ENCODE measurements around the gene DPP6.
"Not testable (repeated sequence)": the region's sequence is repeated elsewhere in the genome, so short reads cannot be mapped to it uniquely, and the experiment has no call there.

Gene DPP6

DNA sequence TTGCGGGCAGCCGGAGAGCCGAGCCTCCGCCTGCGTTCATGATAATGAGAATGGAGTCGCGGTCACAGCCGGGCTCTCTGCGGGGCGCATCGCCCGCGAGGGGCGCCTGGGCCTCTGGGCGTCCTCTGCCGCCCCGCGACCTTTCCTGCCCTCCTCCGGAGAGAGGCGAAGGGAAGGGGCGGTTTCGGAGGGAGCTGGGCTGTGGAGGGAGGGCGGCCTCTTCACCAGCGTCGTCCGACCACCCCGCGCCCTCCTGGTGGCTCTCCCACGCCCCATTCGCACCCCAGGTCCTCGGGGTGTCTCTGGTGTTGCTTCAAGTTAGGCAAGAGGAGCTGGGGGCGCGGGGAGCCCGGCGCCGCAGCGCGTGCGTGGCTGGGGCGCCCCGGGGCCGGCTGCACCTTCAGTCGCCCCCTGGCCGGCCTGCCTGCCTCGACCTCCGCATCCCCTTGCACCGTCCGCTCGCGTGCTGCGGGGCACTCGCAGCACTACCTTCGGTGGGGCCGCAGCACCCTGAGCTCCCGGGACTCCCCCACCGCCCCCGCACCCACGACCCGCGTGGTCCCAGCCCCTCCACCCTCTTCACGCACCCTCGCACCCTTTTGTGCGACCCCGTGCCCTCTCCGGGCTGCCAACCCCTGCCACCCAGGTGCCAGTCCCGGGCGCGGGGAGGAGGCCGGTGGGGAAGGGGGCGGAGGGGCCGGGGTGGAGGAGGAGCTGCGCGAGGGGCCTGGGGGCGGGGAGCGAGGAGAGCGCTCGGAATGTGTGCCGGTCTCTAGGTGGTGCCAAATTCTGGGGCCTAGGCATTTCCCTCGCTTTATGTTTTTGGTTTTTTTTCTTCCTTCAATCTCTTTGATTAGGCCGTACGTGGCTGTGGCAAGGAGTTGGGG is at the start of gene DPP6:
Gene DPP6 (plus strand): TSS at position 756 of the 887 bp plus-strand sequence.
- DNase-seq (ENCODE audit: low read depth in 2 of 2), result not testable (repeated sequence)

DNA sequence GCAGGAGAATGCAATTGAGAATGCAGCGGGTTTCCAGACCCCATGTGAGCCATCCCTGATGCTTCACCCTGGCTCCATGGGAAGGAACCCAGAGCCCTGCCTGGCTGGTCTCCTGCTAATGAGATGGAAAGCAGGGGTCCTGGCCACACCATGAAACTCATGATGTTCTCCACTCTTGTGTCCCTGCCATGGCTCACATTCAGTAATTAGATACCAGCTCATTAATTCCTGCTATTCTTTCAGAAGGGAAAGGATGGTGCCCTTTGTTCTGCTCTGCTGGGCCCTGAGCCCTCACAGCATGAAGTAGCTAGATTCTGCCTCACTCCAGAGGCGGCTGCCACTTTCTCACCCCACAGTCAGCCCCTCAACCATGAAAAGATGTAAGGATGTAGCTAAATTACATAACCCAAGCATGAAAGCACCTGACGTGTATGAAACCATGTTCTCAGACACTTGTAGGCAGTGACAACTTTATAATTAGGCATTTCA is 42.7 kb upstream of the DPP6 start:
- not testable (repeated sequence) for DNase-seq (ENCODE audit: low read depth in 2 of 2)

DNA sequence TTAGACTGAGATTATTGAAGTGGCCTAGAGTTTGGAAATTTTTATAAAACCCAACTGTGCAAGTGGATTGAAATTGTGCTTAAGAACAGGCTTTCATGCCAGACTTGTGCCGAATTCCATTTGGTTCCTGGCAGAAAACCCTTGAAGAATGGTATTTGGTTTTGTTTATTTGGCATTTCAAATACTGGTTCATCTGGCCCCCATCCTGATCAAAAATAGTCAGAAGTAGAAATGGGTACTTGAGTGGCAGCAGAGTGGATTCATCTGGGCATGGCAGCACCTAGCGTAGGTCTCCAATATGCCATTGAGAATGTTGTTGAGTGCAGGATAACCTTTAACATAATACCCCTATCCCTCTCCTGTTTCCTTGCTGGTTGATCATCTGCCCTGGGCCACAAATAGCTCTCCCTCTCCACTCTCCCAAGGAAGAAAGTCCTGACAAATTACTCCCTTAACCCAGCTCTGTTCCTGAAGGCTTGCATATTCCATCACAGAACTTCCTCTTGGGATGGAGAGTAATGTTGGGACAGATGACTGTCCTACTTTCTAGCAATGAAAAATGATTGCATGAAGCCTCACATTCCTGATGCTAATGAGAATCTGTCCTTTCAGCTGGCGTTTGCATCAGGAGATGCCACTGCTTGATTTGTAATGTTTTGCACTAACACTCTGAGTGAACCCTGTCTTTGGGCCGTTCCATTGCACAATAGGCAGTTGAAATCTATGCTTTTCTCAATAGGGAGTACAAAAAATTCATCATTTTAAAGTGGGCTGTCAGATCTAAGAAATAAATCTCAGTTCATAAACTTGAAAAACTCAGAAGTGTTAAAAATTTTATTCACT is 41.3 kb upstream of the DPP6 start:
- DNase-seq (ENCODE audit: low read depth in 2 of 2), result not testable (repeated sequence)

DNA sequence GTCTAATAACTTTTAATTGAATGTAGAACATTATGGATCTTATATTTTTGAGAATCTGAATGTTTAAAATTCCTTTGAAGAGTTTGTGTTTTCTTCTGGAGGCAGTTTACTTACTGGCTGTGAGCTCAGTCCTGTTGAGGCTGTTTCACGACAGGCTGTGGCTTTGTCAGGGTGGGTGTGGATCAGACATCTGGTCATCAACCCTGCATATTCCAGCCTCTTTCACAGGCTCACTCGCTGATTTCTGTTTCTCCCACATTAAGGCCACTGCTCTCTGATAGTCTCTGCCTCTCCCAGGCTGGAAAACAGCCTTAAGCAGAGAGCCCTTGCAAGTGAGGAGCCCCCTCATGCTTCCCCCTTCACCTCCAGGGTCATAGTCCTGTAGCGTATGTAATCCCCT is 39.4 kb upstream of the DPP6 start:
- DNase-seq (ENCODE audit: low read depth in 2 of 2), result not testable (repeated sequence)

DNA sequence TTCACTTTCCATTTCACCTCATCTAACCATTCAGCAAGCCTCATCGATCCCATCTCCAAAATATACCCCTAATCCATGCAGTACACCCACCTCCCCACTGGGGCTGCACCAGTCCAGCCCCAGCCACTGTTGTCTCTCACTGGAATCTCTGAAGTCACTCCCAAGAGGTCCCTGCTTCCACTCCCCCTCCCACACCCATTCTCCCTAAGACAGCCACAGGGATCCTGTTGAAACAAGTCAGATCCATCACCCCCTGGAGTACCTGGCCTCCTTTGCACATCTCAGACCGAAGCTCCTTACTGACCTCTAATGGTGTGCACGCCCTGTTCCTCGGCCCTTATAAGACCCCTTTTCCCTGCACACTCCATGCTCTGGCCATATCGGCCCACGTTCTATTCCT is 36.6 kb upstream of the DPP6 start:
- not testable (repeated sequence) for DNase-seq (ENCODE audit: low read depth in 2 of 2)

DNA sequence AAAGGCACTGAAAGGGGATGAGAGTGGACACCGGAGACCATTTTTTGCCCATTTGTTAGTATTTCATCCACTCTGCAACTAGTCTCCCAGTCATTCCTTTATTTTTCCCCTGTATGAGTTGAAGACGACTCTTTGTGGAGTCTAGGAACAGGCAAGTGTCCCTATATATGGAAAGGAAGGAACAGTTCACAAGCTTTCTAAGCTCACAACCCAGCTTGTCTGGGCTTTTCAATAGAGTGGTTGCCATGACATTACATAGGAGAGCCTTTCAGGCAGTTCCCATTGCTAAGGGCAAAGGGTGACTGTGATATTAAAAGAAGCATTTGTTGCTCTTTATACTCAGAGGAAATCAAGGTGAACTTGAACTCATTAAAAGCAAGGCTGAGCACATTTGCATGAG is 33.8 kb upstream of the DPP6 start:
- not testable (repeated sequence) for DNase-seq (ENCODE audit: low read depth in 2 of 2)

DNA sequence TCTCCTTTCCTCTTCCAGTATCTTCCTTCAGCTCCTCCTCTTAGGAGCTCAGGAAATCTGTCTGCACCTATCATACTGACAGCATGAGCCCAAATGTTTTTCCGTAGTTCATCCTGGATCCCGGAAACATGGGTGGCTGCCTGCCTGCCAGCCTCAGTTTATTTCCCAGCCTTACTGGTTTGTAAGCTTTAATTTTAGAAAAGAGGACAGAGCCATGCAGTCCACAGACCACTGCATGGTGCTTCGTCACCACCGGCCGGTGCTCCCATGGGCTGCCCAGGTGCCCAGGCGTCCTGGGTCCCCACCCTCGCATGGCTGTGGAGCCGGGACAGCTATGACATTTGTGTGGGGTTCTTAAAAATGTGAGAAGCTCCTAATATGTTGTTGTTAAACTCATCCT is 24.4 kb upstream of the DPP6 start:
- DNase-seq (ENCODE audit: low read depth in 2 of 2), result not testable (repeated sequence)

DNA sequence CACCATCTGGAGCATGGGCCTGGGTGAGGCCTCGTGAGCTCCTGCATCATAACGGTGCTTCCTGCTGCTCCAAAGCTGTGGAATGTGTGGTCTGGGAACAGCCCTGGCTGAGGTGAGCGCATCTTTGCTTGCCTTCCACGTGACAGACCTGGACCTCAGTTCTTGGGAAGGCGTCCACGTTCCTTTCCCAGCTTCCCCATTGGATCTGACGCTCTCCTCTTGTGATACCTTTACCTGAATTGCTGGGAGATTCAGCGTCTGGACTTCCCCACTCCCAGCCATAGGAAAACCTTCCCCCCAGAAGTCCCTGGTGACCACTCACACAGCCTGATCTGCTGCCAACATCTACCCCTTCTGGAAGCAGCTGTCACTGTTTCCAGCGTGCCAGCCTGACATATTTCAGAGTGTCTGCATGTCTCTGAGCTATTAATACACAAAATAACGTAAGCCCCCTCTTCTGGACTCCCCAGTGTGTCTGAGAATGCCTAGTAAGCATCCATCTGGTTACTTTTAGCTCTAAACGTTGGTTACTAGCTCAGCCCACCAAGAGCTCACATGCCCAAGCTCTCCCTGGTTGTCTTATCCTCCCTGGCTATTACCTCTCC is 21.6 kb upstream of the DPP6 start:
- not testable (repeated sequence) for DNase-seq (ENCODE audit: low read depth in 2 of 2)

DNA sequence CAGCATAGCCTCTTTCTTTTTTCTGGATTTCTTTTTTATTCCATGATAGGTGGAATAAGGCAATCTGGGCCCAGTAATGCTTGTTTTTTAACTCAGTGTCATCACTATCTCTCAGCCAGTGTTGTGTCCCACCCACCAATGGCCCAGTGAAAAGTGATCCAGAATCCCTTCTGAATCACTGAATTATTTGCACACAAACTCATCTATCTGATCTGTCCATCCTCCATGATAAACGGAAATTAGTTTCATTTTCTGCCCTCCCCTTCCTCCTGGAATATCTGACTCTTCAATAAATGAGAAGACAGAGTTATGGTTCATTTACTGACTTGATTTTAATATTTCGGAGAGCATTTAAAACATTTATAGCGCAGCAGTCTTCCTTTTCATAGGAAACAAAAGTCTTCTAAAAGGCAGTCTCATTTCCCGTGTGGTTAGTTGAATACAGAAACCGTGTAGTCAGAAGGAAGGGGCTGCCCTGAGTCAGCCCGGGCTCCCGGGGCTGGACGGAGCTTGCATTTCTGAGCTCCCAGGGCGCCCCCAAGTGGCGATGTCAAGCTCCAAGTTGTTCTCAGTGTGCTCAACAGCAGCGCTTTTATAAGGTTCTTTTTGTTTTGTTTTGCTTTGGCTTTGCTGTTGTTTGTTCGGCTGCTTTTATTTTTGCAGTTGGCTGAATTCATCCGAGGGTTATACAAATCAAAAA is 12.6 kb upstream of the DPP6 start:
- peak in 1 of 2 donors; percentile 3 for DNase-seq (ENCODE audit: low read depth in 2 of 2)

DNA sequence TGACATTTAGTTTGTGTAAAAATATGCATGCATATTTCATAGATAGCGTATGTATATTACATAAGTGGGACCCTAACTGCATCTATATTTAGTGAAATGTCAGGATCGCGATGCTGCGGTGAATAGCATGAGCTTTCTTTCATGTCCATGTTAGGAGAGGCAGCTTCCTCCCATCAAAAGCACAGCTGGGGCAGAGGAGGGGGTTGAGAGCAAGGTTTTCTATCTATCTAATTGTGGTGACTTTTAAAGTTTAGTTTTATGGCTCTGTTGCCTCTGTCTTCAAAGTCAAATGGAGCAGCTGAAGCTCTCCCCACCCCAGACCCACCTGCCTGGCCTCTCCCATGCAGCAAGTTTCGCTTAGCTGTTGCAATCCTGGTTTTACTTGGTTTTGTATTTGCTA is 1.8 kb upstream of the DPP6 start:
- not testable (repeated sequence) for DNase-seq (ENCODE audit: low read depth in 2 of 2)

DNA sequence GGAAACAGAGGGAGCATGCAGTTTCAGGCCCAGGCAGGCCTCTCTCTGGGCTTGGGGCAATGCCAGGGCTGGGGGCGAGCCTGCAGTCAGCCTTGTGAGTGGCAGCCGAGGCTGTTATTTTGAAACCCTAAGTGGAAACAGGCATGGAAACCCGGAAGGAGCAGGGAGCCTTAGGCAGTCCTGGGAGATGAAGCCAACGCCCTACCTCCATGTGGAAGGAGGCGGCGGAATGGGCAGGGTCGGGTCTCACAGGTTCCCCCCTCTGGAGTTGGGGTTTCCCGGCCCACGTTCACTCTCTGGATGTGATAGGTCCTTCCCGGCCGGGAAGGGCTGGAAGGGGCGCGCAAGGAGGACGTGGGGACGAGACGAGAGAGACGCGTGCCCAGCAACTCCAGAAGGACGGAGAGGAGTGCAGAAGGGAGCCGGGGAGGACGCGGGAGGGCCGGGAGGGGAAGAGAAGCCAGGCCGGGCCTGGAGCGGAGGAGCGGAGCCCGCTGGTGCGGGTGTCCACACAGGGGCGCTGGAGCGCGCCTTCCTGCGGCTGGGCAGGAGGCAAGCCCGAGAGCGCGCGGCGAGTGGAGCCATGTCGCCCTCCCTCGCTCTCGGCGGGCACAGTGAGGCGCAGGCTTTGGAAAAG is 1.1 kb upstream of the DPP6 start:
- DNase-seq (ENCODE audit: low read depth in 2 of 2), result not testable (repeated sequence)

DNA sequence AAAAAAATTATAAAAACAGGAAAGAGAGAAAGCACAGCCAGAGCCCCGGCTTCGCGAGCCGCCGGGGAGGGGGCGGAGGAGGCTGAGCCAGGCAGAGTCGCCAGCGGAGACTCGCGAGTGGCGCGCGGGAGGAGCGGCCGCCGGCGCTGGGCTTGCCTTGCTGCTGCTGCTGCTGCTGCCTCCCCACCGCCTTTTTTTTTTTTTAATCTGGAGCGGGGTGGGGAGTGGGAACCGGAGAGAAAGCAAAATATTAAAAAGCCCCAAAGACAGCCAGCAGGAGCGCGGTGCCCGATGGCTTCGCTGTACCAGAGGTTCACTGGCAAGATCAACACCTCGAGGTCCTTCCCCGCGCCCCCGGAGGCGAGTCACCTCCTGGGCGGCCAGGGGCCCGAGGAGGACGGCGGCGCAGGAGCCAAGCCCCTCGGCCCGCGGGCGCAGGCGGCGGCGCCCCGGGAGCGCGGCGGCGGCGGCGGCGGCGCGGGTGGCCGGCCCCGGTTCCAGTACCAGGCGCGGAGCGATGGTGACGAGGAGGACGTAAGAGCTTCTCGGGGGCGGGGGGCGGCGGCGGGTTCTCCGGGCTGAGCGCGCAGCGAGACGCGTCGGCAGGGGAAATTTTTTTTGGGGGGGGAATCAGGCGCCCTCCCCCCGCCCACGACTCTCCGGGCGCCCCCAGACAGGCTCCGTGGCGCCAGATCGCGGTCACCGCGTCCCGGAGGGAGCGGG is 493 bp downstream of the DPP6 start:
- DNase-seq (ENCODE audit: low read depth in 2 of 2), result not testable (repeated sequence)

DNA sequence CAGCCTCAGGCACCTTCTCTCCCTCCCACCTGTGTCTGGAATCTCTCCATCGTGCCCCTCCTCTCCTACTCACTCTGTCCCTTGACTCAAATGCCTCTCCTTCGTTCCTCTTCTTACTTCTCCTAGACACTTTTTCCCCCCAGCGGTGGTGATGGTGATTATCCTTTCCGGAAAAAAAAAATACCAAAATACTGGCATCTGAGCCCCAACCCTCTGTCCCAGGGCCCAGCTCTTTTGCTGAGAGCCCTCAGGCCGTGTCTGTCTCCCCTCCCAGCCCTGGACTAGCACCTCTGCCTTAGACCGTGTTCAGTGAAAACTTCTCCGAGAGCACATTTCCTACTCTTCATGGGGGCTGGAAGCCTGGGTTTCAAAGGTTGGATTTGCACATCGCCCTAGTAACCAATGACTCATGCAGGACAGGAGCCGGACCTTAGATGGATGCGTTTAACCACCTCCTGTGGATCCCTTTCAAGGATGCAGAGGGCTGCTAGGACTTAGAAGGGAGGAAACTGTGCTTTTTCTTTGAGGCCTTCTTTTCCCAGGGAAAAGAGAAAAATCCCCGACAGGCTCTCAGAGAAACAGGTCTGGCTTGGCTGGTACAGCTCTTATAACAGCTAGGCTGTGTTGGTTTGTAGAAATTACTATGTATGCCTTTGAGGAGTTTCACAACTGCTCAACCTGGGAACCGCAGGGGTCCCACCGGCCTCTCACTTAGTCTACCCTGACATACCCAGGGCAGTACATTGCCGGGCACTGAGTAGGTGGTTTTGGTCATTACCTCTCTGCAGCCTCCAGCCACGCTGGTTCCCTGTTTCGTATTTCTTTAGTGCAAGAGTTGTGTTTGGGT is 1.5 kb downstream of the DPP6 start:
- DNase-seq (ENCODE audit: low read depth in 2 of 2), result not testable (repeated sequence)

DNA sequence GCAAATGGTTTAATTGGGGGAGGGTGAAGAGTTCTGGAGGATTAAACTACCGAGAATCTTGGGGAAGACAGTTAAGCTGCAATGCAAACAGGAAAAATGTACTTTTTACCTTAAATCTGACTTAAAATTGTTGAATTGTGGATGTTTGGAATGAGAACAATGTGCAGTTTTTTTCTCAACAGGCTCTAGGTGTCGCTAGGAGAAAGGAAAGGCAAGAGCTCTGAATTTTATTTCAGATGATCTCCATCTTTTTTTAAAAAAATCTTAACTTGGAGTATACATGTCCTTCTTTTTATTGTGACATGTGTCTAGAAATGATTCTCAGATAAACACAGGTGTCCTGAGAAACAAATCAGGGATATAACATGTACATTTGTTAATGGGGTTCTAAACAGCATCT is 2.5 kb downstream of the DPP6 start:
- DNase-seq (ENCODE audit: low read depth in 2 of 2), result not testable (repeated sequence)

DNA sequence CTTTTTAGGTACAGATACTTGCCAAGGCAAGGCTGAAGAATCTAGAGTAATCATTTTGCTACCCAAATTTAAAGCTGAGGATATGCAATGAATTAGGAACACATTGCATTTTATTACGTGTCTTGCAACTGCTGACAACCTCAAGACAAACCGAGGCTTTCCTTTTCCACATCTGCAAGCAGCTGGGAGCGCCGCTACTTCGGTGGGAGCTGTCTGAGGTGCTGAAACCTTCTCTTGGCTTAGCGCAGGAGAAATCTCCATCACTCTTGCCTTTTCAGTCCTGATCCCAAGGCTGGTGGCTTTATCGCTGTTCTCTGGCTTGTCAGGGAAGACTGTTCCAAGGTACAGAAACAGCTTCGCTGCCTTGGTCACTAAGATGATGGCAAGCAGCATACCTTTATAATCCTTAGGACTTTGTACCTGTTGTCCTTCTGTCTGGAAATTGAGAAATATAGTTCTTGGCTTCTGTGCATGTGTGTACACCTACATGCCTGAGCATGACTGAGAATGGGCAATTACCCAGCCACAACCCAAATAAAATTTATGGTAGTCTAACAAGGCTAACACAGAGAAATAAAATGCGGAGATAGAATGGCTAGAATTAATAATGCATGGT is 3.4 kb downstream of the DPP6 start:
- DNase-seq (ENCODE audit: low read depth in 2 of 2), result not testable (repeated sequence)

DNA sequence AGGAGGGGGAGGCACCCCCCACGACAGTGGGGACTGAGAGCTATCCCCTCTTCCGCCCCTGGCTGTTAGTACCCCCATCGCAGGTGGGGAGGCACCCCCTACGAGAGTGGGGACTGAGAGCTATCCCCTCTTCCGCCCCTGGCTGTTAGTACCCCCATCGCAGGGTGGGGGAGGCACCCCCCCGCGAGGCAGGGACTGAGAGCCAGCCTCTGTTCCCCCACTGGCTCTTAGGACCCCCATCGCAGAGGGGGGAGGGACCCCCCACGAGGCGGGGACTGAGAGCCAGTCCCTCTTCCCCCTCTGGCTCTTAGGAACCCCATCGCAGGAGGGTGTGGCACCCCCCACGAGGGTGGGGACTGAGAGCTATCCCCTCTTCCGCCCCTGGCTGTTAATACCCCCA is 6.6 kb downstream of the DPP6 start:
- DNase-seq (ENCODE audit: low read depth in 2 of 2), result not testable (repeated sequence)

DNA sequence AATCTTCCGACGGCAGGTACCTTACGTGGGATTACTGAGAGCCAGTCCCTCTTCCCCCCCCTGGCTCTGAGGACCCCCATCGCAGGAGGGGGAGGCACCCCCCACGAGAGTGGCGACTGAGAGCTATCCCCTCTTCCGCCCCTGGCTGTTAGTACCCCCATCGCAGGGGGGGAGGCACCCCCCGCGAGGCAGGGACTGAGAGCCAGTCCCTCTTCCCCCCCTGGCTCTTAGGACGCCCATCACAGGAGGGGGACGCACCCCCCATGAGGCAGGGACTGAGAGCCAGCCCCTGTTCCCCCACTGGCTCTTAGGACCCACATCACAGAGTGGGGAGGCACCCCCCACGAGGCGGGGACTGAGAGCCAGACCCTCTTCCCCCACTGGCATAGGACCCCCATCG is 8.4 kb downstream of the DPP6 start:
- not testable (repeated sequence) for DNase-seq (ENCODE audit: low read depth in 2 of 2)

DNA sequence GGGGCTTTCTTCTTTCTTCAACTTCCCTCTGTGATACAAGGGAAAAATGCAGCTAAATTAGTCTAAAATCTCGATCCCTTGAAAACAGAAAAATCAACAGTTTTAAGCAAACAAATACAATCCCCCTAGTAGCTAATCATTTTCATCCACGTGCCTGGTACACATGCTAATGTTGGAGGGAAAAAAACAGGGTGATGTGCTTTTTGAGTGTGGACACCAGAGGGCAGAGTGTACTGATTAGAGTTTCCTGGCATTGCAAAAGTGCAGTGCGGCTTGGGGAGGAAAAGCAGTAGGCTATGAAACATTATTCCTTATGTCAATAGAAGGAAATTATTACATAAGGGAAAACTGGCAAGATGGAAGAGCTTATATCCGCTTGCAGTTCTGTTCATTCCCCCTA is 19.6 kb downstream of the DPP6 start:
- not testable (repeated sequence) for DNase-seq (ENCODE audit: low read depth in 2 of 2)

All from stimulated activated CD4-positive, alpha-beta T cell treated with anti-CD3 and anti-CD28 coated beads, Interleukin-1b, Interleukin-23, amount 100 ng/mL, for 4 hours (primary cell).